ENCODE results near the gene ZNF430. TPM values are rescaled to one million over a fixed set of nuclear protein-coding genes. Genes with fewer than 3 reads are reported as not detected.
A peak's percentile ranks its signal among the peaks of the same experiment; 100 is the strongest.

Gene ZNF430
- total RNA-seq, 2 experiments from 2014 or later = 33.9 to 35.0 TPM

DNA sequence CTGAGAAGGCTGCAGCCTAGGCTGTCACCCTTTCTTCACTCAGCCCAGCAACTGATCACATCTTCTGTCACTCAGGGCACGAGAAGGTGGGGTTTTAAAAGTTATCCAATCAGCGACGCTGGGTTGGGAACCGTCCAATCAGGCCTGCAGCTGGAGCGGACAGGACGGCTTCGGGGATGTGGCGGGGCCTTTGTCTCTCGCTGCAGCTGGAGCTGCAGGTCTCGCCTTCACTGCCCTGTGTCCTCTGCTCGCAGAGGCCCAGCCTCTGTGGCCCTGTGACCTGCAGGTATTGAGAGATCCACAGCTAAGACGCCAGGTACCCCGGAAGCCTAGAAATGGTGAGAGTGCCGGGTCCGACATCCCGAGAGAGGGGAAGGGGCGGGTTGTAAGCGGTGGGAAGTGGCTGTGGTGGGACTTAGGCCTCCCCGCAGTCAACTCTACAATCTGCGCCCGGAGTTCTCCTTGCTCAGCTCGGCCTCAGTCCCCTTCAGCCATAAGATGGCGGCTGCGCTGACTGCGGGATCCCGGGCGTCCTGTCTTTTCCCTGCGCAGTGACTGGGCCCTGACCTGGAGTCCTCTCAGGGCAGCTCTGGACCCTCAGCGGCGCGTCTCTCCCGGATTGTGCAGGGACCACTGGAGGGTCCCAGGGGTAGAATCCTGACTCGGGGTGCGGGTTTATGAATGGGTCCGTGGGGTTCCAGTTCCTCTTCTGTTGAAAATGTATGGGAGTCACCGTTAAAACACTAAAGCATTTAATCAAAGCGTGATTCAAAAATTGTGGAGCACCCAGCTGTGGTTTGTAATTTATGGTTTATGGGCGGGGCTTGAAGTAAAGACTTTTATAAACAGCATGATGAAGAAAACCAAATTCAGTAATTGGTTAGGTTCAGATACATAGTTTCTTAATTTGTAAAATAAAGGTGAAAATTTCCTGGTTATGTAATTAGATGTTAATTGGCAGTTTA lies 61.8 kb downstream of the ZNF430 start, which contains the start of gene ZNF714:
Gene ZNF714, plus strand, starts transcription at position 193 of the 965 bp plus-strand sequence. CDS start 16,066 bp downstream, outside the sequence.
- H3K9me3 Mint-ChIP-seq = peaks cover 1% of the 10 kb centered on the region
- ATAC-seq (ENCODE audit: low read depth) = peak; percentile 99
- peaks cover 13% of the 10 kb centered on the region for H3K4me1 Mint-ChIP-seq
- peak within 1 kb of the TSS; percentile 100 for H3K4me3 Mint-ChIP-seq
- H3K27me3 Mint-ChIP-seq = no peaks in the 10 kb centered on the region
- POLR2A ChIA-PET = interaction anchor here (1.0 to 2.2 kb wide), 12 partner anchors 9 to 915 kb away, joined by 3 to 28 read pairs (median 6); partner anchors contain the start of genes ZNF100, ZNF430, ZNF431 and ZNF486
- DNase-seq = peak; percentile 79
- H3K36me3 Mint-ChIP-seq = peaks cover 45% of the 10 kb centered on the region
- peak within 1 kb of the TSS; percentile 99 for H3K27ac Mint-ChIP-seq

DNA sequence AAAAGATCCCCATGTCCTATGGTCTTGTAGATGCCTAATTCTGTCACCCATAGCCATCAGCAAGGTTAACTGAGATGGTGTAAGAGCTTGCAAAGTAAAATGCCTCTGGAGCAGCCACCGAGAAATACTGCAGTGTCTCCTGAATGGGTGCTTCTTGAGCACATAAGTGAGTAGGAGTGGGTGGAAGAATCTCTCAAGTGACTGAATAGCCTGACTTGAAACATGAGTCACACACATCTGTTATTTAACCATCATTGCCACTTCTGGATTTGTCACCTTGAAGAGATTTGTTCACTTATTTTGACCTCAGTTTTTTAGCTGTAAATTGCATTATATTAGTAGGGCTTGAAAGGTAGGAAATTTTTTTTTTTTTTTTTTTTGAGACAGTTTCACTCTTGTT lies 63.9 kb downstream of the ZNF430 start:
- DNase-seq = no peak

DNA sequence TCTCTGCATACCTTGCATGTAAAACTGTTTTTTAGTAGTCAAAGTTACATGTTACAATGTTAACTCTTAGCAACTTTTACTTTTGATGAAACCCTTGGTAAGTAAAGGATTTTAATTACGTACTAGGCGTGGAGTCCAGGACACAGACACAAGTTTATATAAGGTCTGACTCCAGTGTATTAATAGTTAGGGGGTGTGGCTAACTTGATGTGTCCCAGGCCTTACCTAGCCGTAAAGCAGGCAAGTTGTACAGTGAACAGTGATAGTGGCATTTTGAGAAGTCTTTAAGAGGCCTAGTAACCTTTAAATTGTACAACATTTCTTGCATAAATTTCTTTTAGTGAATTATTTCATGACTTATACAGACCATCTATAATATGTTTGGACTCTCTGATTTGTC lies 67.4 kb downstream of the ZNF430 start:
- Mint-ChIP-seq H3K36me3 (peaks cover 69% of the 10 kb centered on the region), H3K4me3 (no peak overlapping the region), H3K27me3 (no peaks in the 10 kb centered on the region), H3K9me3 (no peaks in the 10 kb centered on the region), H3K4me1 (peaks cover 14% of the 10 kb centered on the region), H3K27ac (no peak overlapping the region)
- POLR2A ChIA-PET = no interaction called here
- ATAC-seq (ENCODE audit: low read depth) (no peak), DNase-seq (no peak)

More for the DNA sequence above, 63.9 kb downstream of the ZNF430 start:
- Mint-ChIP-seq H3K27ac (peak overlapping the region; percentile 45), H3K4me1 (peaks cover 12% of the 10 kb centered on the region), H3K9me3 (no peaks in the 10 kb centered on the region), H3K27me3 (no peaks in the 10 kb centered on the region), H3K36me3 (peaks cover 57% of the 10 kb centered on the region), H3K4me3 (no peak overlapping the region)
- POLR2A ChIA-PET = interaction anchor here (1.2 to 1.3 kb wide), 2 partner anchors 58 to 85 kb away, joined by 3 read pairs; no protein-coding TSS in a partner anchor
- ATAC-seq (ENCODE audit: low read depth) = no peak

DNA sequence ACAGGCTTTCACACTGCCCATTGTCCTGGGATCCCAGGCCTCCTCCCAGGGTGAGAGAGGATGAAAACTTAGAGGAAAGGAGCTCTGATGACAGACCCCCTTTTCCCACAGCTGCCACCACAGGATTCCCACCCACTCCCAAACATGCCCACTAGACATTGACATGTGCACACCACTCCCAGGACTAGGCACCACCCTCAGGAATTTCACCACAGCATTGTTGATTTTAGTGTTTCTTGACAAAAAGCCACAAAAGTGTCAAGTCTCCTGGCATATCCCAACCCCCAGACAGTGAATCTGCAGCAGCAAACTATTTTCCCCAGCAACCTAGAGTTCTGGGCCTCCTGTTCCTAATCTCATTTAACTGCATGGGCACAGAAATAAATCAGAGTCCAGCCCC lies 71.7 kb downstream of the ZNF430 start:
- H3K9me3 Mint-ChIP-seq = peaks cover 2% of the 10 kb centered on the region
- ATAC-seq (ENCODE audit: low read depth) = no peak
- no peak overlapping the region for H3K27ac Mint-ChIP-seq
- no peaks in the 10 kb centered on the region for H3K27me3 Mint-ChIP-seq
- DNase-seq = no peak
- POLR2A ChIA-PET = interaction anchor here (0.7 to 1.9 kb wide), 2 partner anchors 10 to 1223 kb away, joined by 4 read pairs; partner anchors contain the start of gene ZNF714
- H3K4me3 Mint-ChIP-seq = no peak overlapping the region
- peaks cover 2% of the 10 kb centered on the region for H3K4me1 Mint-ChIP-seq
- H3K36me3 Mint-ChIP-seq = peaks cover 63% of the 10 kb centered on the region

DNA sequence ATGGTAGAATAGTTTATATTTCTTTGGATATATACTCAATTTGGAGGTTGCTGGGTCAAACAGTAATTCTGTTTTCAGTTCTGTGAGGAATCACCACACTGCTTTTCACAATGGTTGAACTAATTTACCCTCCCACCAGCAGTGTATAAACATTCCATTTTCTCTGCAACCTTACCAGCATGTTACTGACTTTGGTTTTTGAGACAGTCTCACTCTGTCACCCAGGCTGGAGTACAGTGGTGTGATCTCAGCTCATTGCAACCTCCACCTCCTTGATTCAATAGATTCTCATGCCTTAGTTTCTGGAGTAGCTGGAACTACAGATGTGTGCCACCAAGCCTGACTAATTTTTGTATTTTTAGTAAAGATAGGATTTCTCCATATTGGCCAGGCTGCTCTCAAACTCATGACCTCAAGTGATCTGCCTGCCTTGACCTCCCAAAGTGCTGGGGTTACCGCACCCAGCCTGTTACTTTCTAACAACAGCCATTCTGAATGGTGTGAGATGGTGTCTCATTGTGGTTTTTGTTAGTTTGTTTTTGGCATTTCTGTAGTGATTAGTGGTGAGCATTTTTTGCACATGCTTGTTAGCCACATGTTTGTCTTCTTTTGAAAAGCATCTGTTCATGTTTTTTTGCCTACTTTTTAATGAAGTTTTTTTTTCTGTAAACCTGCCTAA lies 74.0 kb downstream of the ZNF430 start:
- H3K4me1 Mint-ChIP-seq = peaks cover 2% of the 10 kb centered on the region
- no peak overlapping the region for H3K27ac Mint-ChIP-seq
- no peak for DNase-seq
- H3K4me3 Mint-ChIP-seq = no peak overlapping the region
- H3K9me3 Mint-ChIP-seq = peaks cover 2% of the 10 kb centered on the region
- POLR2A ChIA-PET = no interaction called here
- no peak for ATAC-seq (ENCODE audit: low read depth)
- no peaks in the 10 kb centered on the region for H3K27me3 Mint-ChIP-seq
- H3K36me3 Mint-ChIP-seq = peaks cover 63% of the 10 kb centered on the region

DNA sequence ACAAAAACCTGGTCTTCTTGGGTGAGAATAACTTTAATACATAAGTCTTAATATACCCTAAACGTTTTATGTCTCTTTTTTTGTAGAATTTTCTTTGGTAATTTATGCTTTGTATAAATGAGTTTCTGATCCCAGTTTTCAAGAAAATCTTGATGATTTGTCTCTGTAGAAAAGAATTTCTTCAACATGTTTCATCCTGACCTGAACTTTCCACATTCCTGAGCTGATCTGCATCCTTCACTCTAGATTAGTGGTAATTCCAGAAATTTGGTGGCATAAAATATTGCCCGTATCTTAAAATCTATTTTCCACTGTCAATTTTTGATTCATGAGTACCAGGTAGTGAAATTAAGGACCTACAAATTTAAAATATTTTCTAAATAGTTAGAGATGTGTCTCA lies 77.8 kb downstream of the ZNF430 start:
- Mint-ChIP-seq H3K4me3 (no peak overlapping the region), H3K9me3 (peaks cover 2% of the 10 kb centered on the region), H3K27ac (no peak overlapping the region), H3K36me3 (peaks cover 59% of the 10 kb centered on the region), H3K27me3 (no peaks in the 10 kb centered on the region), H3K4me1 (peaks cover 5% of the 10 kb centered on the region)
- no peak for DNase-seq
- no peak for ATAC-seq (ENCODE audit: low read depth)
- POLR2A ChIA-PET = no interaction called here

DNA sequence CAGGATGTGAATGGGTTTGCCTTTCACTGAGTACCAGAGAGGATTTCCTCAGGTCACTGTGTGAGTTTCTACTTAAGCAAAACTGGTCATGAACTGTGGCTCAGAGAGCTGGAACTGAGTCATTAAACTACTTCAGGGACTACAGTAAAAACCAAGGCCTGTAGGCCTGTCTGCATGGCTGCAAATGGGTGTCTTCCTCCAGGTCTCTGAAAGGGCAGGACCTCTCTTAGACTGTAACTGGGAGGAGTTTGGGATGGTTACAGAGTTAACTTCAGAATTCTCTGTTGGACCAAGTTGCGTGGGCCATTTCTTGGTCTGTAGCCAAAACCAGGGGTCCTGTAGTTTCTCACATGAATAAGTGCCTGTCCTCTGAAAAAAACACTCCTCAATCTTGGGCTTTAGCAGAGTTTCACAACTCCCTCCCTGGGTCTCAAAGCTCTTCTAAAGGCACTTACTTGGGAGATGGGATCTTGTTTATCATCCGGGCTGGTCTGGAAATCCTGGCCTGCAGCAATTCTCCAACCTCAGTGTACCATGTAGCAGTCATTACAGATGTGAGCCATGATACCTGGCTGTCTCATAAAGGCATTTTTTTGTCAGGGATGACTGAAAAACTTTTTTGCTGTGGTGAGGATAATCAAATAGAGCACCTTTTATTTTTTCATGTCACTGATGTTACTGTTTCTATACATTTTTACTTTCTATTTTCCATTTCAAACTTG lies 81.2 kb downstream of the ZNF430 start:
- peak; percentile 60 for ATAC-seq (ENCODE audit: low read depth)
- DNase-seq = no peak
- POLR2A ChIA-PET = no interaction called here
- Mint-ChIP-seq H3K27ac (no peak overlapping the region), H3K27me3 (no peaks in the 10 kb centered on the region), H3K4me1 (peaks cover 5% of the 10 kb centered on the region), H3K9me3 (peaks cover 2% of the 10 kb centered on the region), H3K36me3 (peaks cover 60% of the 10 kb centered on the region), H3K4me3 (no peak overlapping the region)

DNA sequence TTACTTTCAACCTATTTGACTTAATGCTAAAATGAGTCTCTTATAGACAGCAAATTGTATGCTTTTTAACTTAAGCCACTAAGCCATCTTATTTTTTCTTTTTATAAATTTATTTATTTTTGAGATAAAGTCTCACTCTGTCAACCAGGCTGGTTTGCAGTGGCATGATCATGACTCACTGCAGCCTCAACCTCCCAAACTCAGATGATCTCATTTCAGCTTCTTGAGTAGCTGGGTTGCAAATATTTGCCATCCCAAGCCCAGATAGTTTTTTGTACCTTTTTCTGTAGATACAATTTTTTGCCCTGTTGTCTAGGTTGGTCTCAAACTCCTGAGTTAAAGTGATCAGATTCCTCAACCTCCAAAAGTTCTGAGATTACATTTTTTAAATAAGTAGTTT lies 88.7 kb downstream of the ZNF430 start:
- no peak for ATAC-seq (ENCODE audit: low read depth)
- H3K27ac Mint-ChIP-seq = no peak overlapping the region
- no peaks in the 10 kb centered on the region for H3K27me3 Mint-ChIP-seq
- H3K4me1 Mint-ChIP-seq = no peaks in the 10 kb centered on the region
- H3K4me3 Mint-ChIP-seq = no peak overlapping the region
- POLR2A ChIA-PET = no interaction called here
- peaks cover 84% of the 10 kb centered on the region for H3K36me3 Mint-ChIP-seq
- peaks cover 25% of the 10 kb centered on the region for H3K9me3 Mint-ChIP-seq
- DNase-seq = no peak

Other genes with a start within 250 kb of the ZNF430 start
- 10 to 100 TPM; 15.4 to 16.7 TPM for gene ZNF66, start 244.4 kb upstream of the ZNF430 start, total RNA-seq
- gene ZNF85, start 97.4 kb upstream of the ZNF430 start, total RNA-seq = 10 to 100 TPM; 22.7 to 25.0 TPM
- gene ZNF714, start 61.5 kb downstream of the ZNF430 start, total RNA-seq = 10 to 100 TPM; 25.1 to 26.6 TPM
- gene ZNF431, start 121.4 kb downstream of the ZNF430 start, total RNA-seq = 10 to 100 TPM; 21.5 to 28.2 TPM

Data from activated naive CD8-positive, alpha-beta T cell treated with anti-CD3 and anti-CD28 coated beads, Interleukin-2, amount 10 ng/mL, durations not matched to agents 7 days and 5 days (primary cell).